ENCODE data around the gene NAA40.
A peak's percentile ranks its signal among the peaks of the same experiment; 100 is the strongest.

The NAA40 gene

DNA sequence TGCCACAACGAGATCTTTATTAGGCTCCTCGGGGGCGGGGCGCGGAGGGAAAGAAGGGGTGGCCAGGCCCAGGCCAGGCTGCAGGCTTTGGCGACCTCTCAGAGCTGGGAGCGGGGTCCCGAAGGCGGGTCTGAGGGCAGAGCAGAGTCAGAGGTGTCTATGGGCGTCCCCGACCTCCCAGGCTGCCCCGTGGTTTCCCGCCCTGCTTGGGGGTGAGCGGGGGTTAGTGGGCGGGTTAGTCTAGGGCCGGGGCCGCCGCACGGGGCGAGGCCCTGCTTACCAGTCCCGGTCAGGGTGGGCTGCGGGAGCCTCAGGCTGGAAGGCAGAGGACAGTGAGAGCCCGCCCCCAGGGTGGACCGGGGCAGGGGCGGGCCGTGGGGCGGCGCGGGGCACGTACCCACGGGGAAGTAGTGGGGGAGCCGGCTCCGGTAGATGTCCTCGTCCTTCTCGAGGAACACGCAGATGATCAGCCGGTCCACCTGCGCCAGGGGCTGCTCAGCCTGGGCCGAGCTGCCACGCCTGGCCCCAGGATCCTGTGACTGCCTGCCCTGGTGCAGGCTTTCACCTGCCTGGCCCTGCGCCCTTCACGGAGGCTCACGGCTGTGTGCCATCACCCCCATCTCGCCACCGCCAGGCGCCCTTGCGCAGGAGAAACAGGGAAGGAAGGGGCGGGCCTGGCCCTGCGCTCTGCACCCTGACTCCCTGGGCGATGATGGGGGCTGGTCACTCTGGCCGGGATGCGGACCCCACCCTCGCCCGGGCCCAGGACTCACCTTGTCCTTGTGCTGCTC is 60.0 kb downstream of the NAA40 start:
- H3K4me1 ChIP-seq (ENCODE audit: insufficient read depth, low read length): peaks cover 7% of the 10 kb centered on the region; the same call in 1 of the 2 replicates
- no peaks in the 10 kb centered on the region for H3K9me3 ChIP-seq (ENCODE audit: control insufficient read depth, insufficient read depth, low read length)
- H3K36me3 ChIP-seq (ENCODE audit: insufficient read depth, low read length): peaks cover 9% of the 10 kb centered on the region; the same call in 1 of the 2 replicates
- peak overlapping the region; percentile 34; the same call in 1 of the 2 replicates for H3K9ac ChIP-seq (ENCODE audit: low read depth, low read length)

- H3K36me3 ChIP-seq (ENCODE audit: insufficient read depth, low read length): peaks cover 6% of the 10 kb centered on the region; the same call in 1 of the 2 replicates
- peak overlapping the region; percentile 34 for H3K9ac ChIP-seq (ENCODE audit: low read depth, low read length)
- no peaks in the 10 kb centered on the region for H3K9me3 ChIP-seq (ENCODE audit: control insufficient read depth, insufficient read depth, low read length)
- H3K4me1 ChIP-seq (ENCODE audit: insufficient read depth, low read length): peaks cover 12% of the 10 kb centered on the region; the same call in 1 of the 2 replicates
These were observed 60.7 kb downstream of the NAA40 start for GRCh38 chr11:63999349-64000025.

- Histone ChIP-seq H3K36me3 (ENCODE audit: insufficient read depth, low read length) (peaks cover 6% of the 10 kb centered on the region; the same call in 1 of the 2 replicates), H3K9ac (ENCODE audit: low read depth, low read length) (peak overlapping the region; percentile 34; the same call in 1 of the 2 replicates), H3K4me1 (ENCODE audit: insufficient read depth, low read length) (peaks cover 12% of the 10 kb centered on the region; the same call in 1 of the 2 replicates), H3K9me3 (ENCODE audit: control insufficient read depth, insufficient read depth, low read length) (no peaks in the 10 kb centered on the region)
These were observed 61.4 kb downstream of the NAA40 start for GRCh38 chr11:64000026-64000739.

- H3K9ac ChIP-seq (ENCODE audit: low read depth, low read length): peak overlapping the region; percentile 30; the same call in 1 of the 2 replicates
- no peaks in the 10 kb centered on the region for H3K9me3 ChIP-seq (ENCODE audit: control insufficient read depth, insufficient read depth, low read length)
- peaks cover 12% of the 10 kb centered on the region; the same call in 1 of the 2 replicates for H3K4me1 ChIP-seq (ENCODE audit: insufficient read depth, low read length)
- peaks cover 6% of the 10 kb centered on the region; the same call in 1 of the 2 replicates for H3K36me3 ChIP-seq (ENCODE audit: insufficient read depth, low read length)
These were observed 62.1 kb downstream of the NAA40 start for GRCh38 chr11:64000740-64001483.

GRCh38 chr11:64001484-64002420 is 63.0 kb downstream of the NAA40 start:
- H3K9ac ChIP-seq (ENCODE audit: low read depth, low read length): no peak overlapping the region

GRCh38 chr11:64003807-64004589 is 65.2 kb downstream of the NAA40 start:
- Histone ChIP-seq H3K9me3 (ENCODE audit: control insufficient read depth, insufficient read depth, low read length) (no peaks in the 10 kb centered on the region), H3K9ac (ENCODE audit: low read depth, low read length) (no peak overlapping the region), H3K36me3 (ENCODE audit: insufficient read depth, low read length) (no peaks in the 10 kb centered on the region), H3K4me1 (ENCODE audit: insufficient read depth, low read length) (peaks cover 5% of the 10 kb centered on the region; the same call in 1 of the 2 replicates)

More at GRCh38 chr11:64001484-64002420, 63.0 kb downstream of the NAA40 start:
- Histone ChIP-seq H3K9me3 (ENCODE audit: control insufficient read depth, insufficient read depth, low read length) (no peaks in the 10 kb centered on the region), H3K4me1 (ENCODE audit: insufficient read depth, low read length) (peaks cover 12% of the 10 kb centered on the region; the same call in 1 of the 2 replicates), H3K36me3 (ENCODE audit: insufficient read depth, low read length) (peaks cover 5% of the 10 kb centered on the region; the same call in 1 of the 2 replicates)

DNA sequence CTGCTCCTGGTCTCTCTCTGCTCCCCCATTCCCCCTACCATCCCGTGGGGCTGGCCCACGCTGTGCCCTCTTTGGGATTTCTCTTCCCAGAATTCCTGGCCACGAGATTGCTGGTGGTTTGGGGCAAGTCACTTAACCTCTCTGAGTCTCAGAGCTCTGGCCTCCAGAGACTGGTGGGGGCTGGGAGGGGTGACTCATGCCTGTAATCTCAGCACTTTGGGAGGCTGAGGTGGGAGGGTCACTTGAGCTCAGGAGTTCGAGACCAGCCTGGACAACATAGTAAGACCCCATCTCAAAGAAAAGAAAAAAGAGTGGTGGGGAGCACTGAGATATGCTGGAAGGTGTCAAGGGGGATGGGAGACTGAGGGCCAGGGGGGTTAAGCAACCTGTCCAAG is 65.8 kb downstream of the NAA40 start:
- Histone ChIP-seq H3K4me1 (ENCODE audit: insufficient read depth, low read length) (peaks cover 5% of the 10 kb centered on the region; the same call in 1 of the 2 replicates), H3K9me3 (ENCODE audit: control insufficient read depth, insufficient read depth, low read length) (no peaks in the 10 kb centered on the region), H3K9ac (ENCODE audit: low read depth, low read length) (no peak overlapping the region), H3K36me3 (ENCODE audit: insufficient read depth, low read length) (no peaks in the 10 kb centered on the region)

DNA sequence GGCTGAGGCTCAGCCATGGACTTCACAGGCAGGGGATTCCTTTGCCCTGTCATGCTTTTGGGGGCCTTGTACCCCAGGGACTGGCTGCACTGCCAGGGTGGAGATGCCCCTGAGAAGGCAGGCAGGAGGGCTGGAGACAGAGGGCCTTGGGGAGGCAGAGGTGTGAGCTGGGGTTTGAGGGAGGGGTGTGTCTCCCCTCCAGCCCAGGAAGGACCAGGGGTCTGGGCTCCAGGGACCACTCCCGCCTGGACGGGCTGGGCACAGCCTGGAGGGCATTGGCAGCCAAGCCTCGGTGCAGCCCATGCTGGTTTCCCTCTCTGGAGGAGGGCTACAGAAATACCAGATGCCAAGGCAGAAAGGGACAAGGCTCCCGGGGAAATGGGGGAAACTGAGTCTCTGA is 66.9 kb downstream of the NAA40 start:
- Histone ChIP-seq H3K9ac (ENCODE audit: low read depth, low read length) (no peak overlapping the region), H3K4me1 (ENCODE audit: insufficient read depth, low read length) (peaks cover 5% of the 10 kb centered on the region; the same call in 1 of the 2 replicates), H3K36me3 (ENCODE audit: insufficient read depth, low read length) (no peaks in the 10 kb centered on the region), H3K9me3 (ENCODE audit: control insufficient read depth, insufficient read depth, low read length) (no peaks in the 10 kb centered on the region)

DNA sequence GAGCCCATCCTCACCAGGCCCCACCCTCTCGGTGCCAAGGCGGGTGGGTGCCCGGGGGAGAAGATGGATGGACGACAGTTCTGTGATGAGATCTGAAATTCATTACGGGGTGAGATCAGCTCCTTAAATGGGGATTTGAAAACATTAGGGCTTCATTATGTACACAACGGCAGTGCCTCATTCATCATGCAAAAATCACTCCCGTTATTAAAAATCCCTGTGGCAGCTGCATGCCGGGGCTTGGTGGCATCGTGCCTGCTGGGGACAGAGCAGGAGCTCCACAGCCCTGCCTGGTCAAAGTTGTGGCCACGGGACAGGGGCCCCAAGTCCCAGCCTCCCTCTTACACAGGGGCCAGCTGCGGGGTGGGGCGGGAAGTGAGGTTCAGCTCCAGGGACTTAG is 67.6 kb downstream of the NAA40 start:
- Histone ChIP-seq H3K9ac (ENCODE audit: low read depth, low read length) (no peak overlapping the region), H3K4me1 (ENCODE audit: insufficient read depth, low read length) (peaks cover 5% of the 10 kb centered on the region; the same call in 1 of the 2 replicates)

More for the DNA sequence above, 67.6 kb downstream of the NAA40 start:
- no peaks in the 10 kb centered on the region for H3K36me3 ChIP-seq (ENCODE audit: insufficient read depth, low read length)
- no peaks in the 10 kb centered on the region for H3K9me3 ChIP-seq (ENCODE audit: control insufficient read depth, insufficient read depth, low read length)
